ENCODE data around the gene OVOL1.

DNA sequence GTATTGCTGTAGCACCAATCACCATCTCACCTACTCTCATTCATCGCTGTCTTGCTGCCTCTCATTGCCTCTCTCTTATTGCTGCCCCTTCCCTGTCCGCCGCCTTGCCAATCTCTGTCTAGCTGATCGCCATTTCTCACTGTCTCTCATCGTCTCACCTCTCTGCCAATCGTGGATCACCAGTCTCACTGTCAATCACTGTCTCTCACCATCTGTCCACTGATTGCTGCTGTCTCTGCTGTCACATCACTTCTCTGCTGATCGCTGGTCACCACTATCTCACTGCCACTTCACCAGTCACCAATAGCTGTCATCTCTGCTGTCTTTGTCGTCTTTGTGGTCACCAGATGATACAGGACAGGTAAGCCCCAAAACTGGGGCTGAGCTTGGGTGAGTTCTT, 45.7 kb upstream of the OVOL1 start:
- TF ChIP-seq, protein P1, sequence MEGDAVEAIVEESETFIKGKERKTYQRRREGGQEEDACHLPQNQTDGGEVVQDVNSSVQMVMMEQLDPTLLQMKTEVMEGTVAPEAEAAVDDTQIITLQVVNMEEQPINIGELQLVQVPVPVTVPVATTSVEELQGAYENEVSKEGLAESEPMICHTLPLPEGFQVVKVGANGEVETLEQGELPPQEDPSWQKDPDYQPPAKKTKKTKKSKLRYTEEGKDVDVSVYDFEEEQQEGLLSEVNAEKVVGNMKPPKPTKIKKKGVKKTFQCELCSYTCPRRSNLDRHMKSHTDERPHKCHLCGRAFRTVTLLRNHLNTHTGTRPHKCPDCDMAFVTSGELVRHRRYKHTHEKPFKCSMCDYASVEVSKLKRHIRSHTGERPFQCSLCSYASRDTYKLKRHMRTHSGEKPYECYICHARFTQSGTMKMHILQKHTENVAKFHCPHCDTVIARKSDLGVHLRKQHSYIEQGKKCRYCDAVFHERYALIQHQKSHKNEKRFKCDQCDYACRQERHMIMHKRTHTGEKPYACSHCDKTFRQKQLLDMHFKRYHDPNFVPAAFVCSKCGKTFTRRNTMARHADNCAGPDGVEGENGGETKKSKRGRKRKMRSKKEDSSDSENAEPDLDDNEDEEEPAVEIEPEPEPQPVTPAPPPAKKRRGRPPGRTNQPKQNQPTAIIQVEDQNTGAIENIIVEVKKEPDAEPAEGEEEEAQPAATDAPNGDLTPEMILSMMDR (IDR thresholded peaks at IDR 0.05; ENCODE audit: low read depth, low read length): no peak
- TF ChIP-seq EZH2phosphoT487 (IDR thresholded peaks at IDR 0.05; ENCODE audit: low read depth): no peak
